GM18909 (cell line): ENCODE results near the gene TFPT.

Experiments
- ATAC-seq: cut with Tn5 transposase; IDR thresholded peaks from one replicate; pipeline ENCODE4 v1.9.1; 2021; ENCODE audit warnings: mild to moderate bottlenecking; ENCODE audit not compliant: unreplicated experiment, poor library complexity

The TFPT gene

GRCh38 chr19:54094426-54095000 is 20.9 kb downstream of the TFPT start:
- no peak for ATAC-seq

GRCh38 chr19:54084410-54084809 is 31.0 kb downstream of the TFPT start:
- no peak for ATAC-seq

- ATAC-seq = no peak
Observed at GRCh38 chr19:54081032-54081431, 34.4 kb downstream of the TFPT start, which contains the start of gene TARM1. Gene TARM1, minus strand, starts transcription at chr19:54081365. Its CDS starts 25 bp downstream, at chr19:54081340.

- no peak for ATAC-seq
Observed at GRCh38 chr19:54077334-54077733, 38.1 kb downstream of the TFPT start.

GRCh38 chr19:54074851-54075250 is 40.6 kb downstream of the TFPT start:
- ATAC-seq = no peak

- no peak for ATAC-seq
Observed at GRCh38 chr19:54073829-54074228, 41.6 kb downstream of the TFPT start.

GRCh38 chr19:54069470-54069869 is 46.0 kb downstream of the TFPT start:
- ATAC-seq = no peak

GRCh38 chr19:54063350-54064116 is 51.9 kb downstream of the TFPT start, which contains the start of gene VSTM1:
Gene VSTM1, minus strand, starts transcription at chr19:54063897. Its CDS starts 120 bp downstream, at chr19:54063777.
- ATAC-seq = no peak

- ATAC-seq = no peak
Observed at GRCh38 chr19:54062643-54063042, 52.8 kb downstream of the TFPT start.
